GM23248 (cell line): Measurements from ENCODE around the gene SMG9.

Experiments used
- EZH2 ChIP-seq: fragments of 200-600 bp; sonication (generic); IDR thresholded peaks from 2 replicates; pipeline ENCODE4 v1.6.1; 2018; ENCODE audit warnings: antibody characterized with exemption, mild to moderate bottlenecking; ENCODE audit not compliant: insufficient read depth, poor library complexity, severe bottlenecking
- EZH2phosphoT487 ChIP-seq: fragments of 200-600 bp; sonication (generic); IDR thresholded peaks from 2 replicates; pipeline ENCODE4 v1.6.1; 2018; ENCODE audit warnings: antibody characterized with exemption, moderate library complexity, mild to moderate bottlenecking, low read depth; ENCODE audit not compliant: insufficient read depth

- no peak for TF ChIP-seq EZH2
- TF ChIP-seq EZH2phosphoT487, result no peak
Measured at GRCh38 chr19:43684326-43684725, 70.4 kb downstream of the SMG9 start.
